ENCODE data around the gene TWIST2.

DNA sequence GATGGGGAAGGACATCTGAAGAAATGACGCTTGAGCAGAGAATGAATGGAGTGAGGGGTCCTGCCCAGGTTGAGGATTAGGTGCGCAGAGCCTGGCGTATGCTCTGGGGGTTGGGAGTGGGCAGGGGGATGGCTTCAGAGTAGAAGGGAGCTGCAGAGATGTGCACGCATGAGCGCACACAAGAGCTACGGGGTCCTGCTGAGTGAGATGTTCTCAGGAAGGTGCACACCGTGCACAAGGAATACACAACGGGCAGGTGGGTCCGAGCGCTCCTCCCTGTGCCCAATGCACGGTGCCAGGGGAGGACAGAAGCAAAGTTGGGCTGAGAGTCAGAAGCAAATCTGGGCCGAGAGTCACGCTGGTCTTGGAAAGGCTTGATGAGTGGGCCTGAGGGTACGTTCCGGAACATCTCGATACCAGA is 25.5 kb downstream of the TWIST2 start:
- TF ChIP-seq TAF1 (IDR thresholded peaks at IDR 0.05; ENCODE audit: low read depth, low read length) (no peak), POLR2A (IDR thresholded peaks at IDR 0.05; ENCODE audit: low read depth, low read length) (no peak), POLR2AphosphoS5 (IDR thresholded peaks at IDR 0.05; ENCODE audit: low read depth, low read length) (no peak), POU2F2 (IDR thresholded peaks at IDR 0.05; ENCODE audit: low read depth, low read length) (no peak)

All from GM12891 (cell line).